Esophagus squamous epithelium (tissue), 4 donors: ENCODE data around the gene BLOC1S3.

ENCODE experiments used
- CTCF ChIP-seq, 6 experiments: fragments of 450-650 bp in 4 of 6; fragments of 200-600 bp in 2 of 6; sonication (generic) in 2 of 6; IDR thresholded peaks; one replicate each; pipeline ENCODE4 v1.5.1; 2016 to 2019; ENCODE audit warnings: antibody characterized with exemption in 6 of 6, mild to moderate bottlenecking in 4 of 6, moderate library complexity in 4 of 6
- POLR2A ChIP-seq, 4 donors: fragments of 450-650 bp; IDR thresholded peaks; one replicate each; pipeline ENCODE4 v1.6.1; 2017; ENCODE audit warnings: antibody characterized with exemption in 4 of 4, mild to moderate bottlenecking in 4 of 4, moderate library complexity in 3 of 4

GRCh38 chr19:45186509-45187334, 8.1 kb downstream of the BLOC1S3 start:
- TF ChIP-seq CTCF (IDR thresholded peaks at IDR 0.05) (no peak), POLR2A (IDR thresholded peaks at IDR 0.05) (no peak)
